ENCODE measurements around the gene BAIAP2. TPM values are rescaled to one million over a fixed set of nuclear protein-coding genes. Genes with fewer than 3 reads are reported as not detected.

The BAIAP2 gene
- total RNA-seq, 3 donors from 2014 or later = 21.0 to 47.0 (median 37.6) TPM

DNA sequence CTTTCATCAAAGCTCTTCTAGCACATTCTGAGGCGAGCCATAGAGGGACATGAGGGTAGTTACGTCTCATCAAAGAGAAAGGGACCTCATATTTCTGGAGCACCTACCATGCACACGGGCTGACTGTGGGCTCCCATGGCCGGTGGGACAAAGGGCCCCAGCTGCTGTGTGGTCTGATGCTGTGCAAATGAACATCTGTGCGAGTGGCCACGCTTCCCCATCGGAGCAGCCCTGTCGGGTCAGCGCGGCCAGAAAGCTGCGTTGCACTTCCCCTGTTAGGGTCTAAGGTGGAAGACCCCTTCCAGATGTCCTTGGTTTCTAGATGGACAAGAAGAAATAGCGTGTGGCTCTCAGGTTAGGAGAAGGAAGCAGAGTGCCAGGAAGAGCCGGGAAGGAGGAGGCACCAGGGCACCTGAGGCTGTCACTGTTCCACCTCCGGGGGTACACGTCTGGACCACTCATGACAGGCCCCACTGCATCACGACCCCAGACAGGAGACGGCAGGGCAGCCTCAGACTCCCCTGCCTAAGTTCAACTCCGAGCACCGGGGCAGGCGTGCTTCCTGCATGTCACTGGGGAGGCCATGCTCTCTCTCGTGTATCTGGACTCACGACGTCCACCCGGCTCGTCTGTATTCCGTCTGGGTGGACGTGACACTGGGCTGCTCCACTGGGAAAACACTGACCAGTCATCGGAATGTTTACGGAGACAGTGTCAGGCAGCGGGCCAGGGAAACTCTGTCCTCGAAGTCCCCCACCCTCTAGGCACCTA lies 8.5 kb upstream of the BAIAP2 start:
- no peak for DNase-seq (ENCODE audit: low spot score in 2 of 2)
- no peaks in the 10 kb centered on the region for H3K9me3 ChIP-seq
- peaks cover 0 to 1% of the 10 kb centered on the region in 2 donors for H3K4me1 ChIP-seq
- intact Hi-C loops (cut with DNase I; ENCODE audit: low total_unique reads) = loop anchor here (2.0 kb wide), 1 partner anchor 64 kb away; no protein-coding TSS in a partner anchor
- TF ChIP-seq POLR2AphosphoS5 (IDR thresholded peaks at IDR 0.05) (no peak), POLR2A (IDR thresholded peaks at IDR 0.05) (no peak)
- TF ChIP-seq, protein P1, sequence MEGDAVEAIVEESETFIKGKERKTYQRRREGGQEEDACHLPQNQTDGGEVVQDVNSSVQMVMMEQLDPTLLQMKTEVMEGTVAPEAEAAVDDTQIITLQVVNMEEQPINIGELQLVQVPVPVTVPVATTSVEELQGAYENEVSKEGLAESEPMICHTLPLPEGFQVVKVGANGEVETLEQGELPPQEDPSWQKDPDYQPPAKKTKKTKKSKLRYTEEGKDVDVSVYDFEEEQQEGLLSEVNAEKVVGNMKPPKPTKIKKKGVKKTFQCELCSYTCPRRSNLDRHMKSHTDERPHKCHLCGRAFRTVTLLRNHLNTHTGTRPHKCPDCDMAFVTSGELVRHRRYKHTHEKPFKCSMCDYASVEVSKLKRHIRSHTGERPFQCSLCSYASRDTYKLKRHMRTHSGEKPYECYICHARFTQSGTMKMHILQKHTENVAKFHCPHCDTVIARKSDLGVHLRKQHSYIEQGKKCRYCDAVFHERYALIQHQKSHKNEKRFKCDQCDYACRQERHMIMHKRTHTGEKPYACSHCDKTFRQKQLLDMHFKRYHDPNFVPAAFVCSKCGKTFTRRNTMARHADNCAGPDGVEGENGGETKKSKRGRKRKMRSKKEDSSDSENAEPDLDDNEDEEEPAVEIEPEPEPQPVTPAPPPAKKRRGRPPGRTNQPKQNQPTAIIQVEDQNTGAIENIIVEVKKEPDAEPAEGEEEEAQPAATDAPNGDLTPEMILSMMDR (IDR thresholded peaks at IDR 0.05) = no peak
- H3K27ac ChIP-seq = no peak overlapping the region
- no peaks in the 10 kb centered on the region for H3K36me3 ChIP-seq
- peaks cover 0 to 24% of the 10 kb centered on the region in 2 donors for H3K27me3 ChIP-seq
- H3K4me3 ChIP-seq = peak overlapping the region in 2 of 3 donors; percentile 30 to 56

DNA sequence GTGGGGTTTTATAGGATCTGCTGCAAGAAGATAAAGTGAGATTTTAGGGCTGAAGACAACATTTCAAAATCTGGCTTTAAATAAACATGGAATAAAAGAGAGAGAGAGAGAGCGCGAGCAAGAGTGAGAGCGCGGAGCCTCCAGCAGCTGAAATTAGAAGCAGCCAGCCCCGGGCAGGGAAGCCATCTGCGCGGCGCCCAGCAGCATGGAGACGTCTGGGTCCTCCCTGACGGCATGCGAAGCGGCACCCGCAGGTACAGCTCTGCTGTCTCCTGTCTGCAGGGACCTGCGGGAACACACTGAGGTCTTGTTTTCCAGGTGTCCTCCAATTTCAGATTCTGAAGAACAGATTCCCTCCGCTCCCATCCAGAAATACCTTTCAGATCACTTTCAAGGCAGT lies 7.9 kb upstream of the BAIAP2 start:
- DNase-seq (ENCODE audit: low spot score in 2 of 2) = no peak
- TF ChIP-seq, protein P1 (IDR thresholded peaks at IDR 0.05) = no peak
- no peak for TF ChIP-seq POLR2A (IDR thresholded peaks at IDR 0.05)
- no peak for TF ChIP-seq POLR2AphosphoS5 (IDR thresholded peaks at IDR 0.05)
- Histone ChIP-seq H3K4me1 (no peaks in the 10 kb centered on the region), H3K27me3 (peaks cover 0 to 24% of the 10 kb centered on the region in 2 donors), H3K4me3 (peak overlapping the region in 2 of 3 donors; percentile 30 to 56), H3K36me3 (no peaks in the 10 kb centered on the region), H3K27ac (no peak overlapping the region), H3K9me3 (no peaks in the 10 kb centered on the region)
- intact Hi-C loops (cut with DNase I; ENCODE audit: low total_unique reads) = loop anchor here (2.0 kb wide), 1 partner anchor 64 kb away; no protein-coding TSS in a partner anchor

DNA sequence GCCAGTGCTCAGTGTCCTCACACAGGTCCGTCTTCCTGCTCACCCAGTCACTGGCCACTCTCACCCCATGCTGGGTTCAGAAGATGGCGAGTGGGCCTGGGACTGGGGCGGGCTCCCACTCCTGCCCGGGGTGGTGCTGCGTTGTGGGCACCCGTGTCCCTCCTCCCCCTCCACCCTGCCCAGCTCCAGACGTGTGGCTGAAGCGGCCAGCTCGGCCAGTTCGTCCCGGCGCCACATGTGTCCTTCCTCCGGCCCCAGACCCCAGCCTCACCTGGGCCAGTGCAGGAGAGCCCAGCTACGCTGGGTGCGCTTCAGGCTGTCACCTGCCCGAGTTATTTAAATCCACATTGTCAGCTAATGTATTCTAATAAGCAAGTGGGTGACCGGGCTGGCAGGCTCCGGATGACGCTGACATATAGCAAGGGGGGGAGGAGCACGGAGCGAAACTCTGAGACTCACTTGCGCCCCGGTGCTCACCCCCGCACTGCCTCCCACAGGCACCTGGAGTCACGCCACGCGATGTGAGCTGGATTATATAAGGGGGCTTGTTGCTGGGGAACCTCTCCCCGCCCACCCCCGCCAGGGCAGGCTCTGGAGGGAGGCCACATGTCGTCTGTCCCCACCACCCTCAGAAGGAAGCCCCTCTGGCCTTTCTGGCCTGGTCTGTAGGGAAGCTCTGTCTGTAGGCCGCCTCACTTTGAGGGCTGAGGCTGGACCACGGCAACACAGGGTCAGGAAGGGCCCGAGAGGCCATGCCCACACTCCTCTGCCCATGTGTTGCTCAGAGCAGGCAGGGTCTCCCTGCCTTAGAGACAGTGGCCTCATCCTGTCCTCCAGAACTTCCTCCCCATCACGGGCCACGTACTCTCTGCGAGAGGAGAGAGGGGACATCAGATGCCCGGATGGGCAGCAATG lies 7.1 kb upstream of the BAIAP2 start:
- no peak for DNase-seq (ENCODE audit: low spot score in 2 of 2)
- intact Hi-C loops (cut with DNase I; ENCODE audit: low total_unique reads) = loop anchor here (2.0 kb wide), 1 partner anchor 63 kb away; no protein-coding TSS in a partner anchor
- H3K27ac ChIP-seq = no peak overlapping the region
- H3K4me1 ChIP-seq = no peaks in the 10 kb centered on the region
- H3K27me3 ChIP-seq = peaks cover 0 to 24% of the 10 kb centered on the region in 2 donors
- no peaks in the 10 kb centered on the region for H3K9me3 ChIP-seq
- TF ChIP-seq POLR2A (IDR thresholded peaks at IDR 0.05) (no peak), POLR2AphosphoS5 (IDR thresholded peaks at IDR 0.05) (no peak)
- TF ChIP-seq, protein P1 (IDR thresholded peaks at IDR 0.05) = no peak
- H3K36me3 ChIP-seq = no peaks in the 10 kb centered on the region
- peak overlapping the region in 2 of 3 donors; percentile 30 to 56 for H3K4me3 ChIP-seq

DNA sequence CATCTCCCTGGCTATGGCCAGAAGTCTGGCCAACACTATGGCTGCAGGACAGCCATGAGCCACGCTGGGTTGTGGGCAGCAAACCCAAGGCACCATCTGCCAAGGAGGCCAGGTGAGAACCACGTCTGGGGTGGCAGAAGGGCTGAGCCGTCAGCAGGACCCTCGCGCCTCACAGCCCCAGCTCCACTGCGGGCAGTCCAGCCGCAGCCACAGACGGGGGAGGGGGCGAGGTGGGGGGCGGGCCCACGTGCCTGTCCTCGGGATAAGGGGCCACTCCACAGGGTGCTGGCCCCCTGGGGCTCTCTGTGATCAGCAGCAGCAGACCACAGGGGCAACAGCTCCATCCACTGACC lies 6.5 kb upstream of the BAIAP2 start:
- H3K4me3 ChIP-seq = no peak overlapping the region
- peaks cover 0 to 24% of the 10 kb centered on the region in 2 donors for H3K27me3 ChIP-seq
- H3K27ac ChIP-seq = no peak overlapping the region
- no peaks in the 10 kb centered on the region for H3K4me1 ChIP-seq
- no peaks in the 10 kb centered on the region for H3K36me3 ChIP-seq
- DNase-seq (ENCODE audit: low spot score in 2 of 2) = no peak
- intact Hi-C loops (cut with DNase I; ENCODE audit: low total_unique reads) = no loop called here
- no peak for TF ChIP-seq POLR2AphosphoS5 (IDR thresholded peaks at IDR 0.05)
- TF ChIP-seq POLR2A (IDR thresholded peaks at IDR 0.05) = no peak
- TF ChIP-seq, protein P1 (IDR thresholded peaks at IDR 0.05) = no peak
- no peaks in the 10 kb centered on the region for H3K9me3 ChIP-seq

Data from breast epithelium (tissue), 4 donors.